T-helper 2 cell treated with Interferon-gamma antibody and Interleukin-4, amounts not matched to agents 5 μg/mL and 100 μg/mL, for 36 hours (primary cell): Measurements from ENCODE around the gene VPS37B.

Experiments used
- DNase-seq: peaks from one replicate; pipeline ENCODE4 v3.0.0; 2021; ENCODE audit warnings: low spot score
- H3K27ac Mint-ChIP-seq: one replicate; pipeline ENCODE4 v1.8.0; 2021; ENCODE audit warnings: mild to moderate bottlenecking, mixed read lengths
- H3K27me3 Mint-ChIP-seq: one replicate; pipeline ENCODE4 v1.8.0; 2021; ENCODE audit warnings: low read depth, mixed read lengths
- H3K36me3 Mint-ChIP-seq: one replicate; pipeline ENCODE4 v1.8.0; 2021; ENCODE audit warnings: low read depth, mixed read lengths
- H3K4me1 Mint-ChIP-seq: one replicate; pipeline ENCODE4 v1.8.0; 2021; ENCODE audit warnings: low read depth, mixed read lengths
- H3K4me3 Mint-ChIP-seq: one replicate; pipeline ENCODE4 v1.8.0; 2022; ENCODE audit warnings: mild to moderate bottlenecking, moderate library complexity, mixed read lengths
- H3K9me3 Mint-ChIP-seq: one replicate; pipeline ENCODE4 v1.8.0; 2021; ENCODE audit warnings: mixed read lengths

The VPS37B gene

DNA sequence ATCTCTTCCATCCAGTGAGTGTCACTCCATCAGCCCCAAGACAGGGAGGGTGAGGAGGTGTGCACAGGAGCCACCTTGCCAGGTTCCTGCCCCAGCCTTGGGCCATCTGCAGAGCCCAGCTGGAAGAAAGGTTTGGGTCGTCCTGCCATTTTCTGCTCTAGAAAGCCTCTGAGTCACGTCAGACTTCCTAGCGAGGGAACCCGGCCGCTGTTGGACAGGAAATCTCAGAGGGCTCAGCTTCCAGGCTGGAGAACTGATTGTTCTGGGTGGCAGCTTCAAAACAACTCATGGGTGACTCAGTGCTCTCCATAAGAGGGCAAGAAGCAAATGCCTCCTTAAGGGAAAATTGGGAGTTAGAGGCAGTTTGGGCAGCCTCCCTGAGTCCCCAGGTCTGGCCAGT, 44.1 kb downstream of the VPS37B start:
- Mint-ChIP-seq H3K4me3 (no peak overlapping the region), H3K36me3 (peaks cover 3% of the 10 kb centered on the region), H3K9me3 (no peaks in the 10 kb centered on the region), H3K27ac (no peak overlapping the region), H3K27me3 (no peaks in the 10 kb centered on the region), H3K4me1 (no peaks in the 10 kb centered on the region)
- no peak for DNase-seq

DNA sequence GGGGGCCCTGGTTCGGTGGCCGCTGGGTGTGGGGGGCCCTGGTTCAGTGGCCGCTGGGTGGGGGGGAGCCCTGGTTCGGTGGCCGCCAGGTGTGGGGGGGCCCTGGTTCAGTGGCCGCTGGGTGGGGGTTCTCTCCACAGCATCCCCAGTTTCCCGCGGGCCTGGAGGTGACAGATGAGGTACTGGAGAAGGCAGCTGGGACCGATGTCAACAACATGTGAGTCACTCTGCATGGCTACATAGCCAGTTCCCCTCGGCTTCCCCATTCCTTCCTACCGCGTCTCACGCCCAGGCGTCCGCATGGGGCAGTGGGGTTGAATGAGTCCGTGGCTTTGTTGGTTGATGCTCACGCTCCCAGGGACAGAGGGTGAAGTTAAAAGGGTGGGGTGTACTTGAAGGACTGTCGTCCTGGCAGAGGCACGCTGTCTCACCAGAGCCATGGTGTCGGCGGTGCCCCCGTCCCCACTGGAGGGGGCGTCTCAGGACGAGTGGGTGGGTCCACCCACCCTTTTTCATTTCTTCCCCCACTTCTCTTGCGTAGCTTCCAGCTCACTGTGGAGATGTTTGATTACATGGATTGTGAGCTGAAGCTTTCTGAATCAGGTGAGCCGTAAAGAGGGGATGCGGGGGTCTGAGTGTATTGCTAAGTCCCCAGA, 45.1 kb downstream of the VPS37B start:
- no peak overlapping the region for H3K4me3 Mint-ChIP-seq
- no peaks in the 10 kb centered on the region for H3K4me1 Mint-ChIP-seq
- no peaks in the 10 kb centered on the region for H3K27me3 Mint-ChIP-seq
- H3K27ac Mint-ChIP-seq = no peak overlapping the region
- no peaks in the 10 kb centered on the region for H3K9me3 Mint-ChIP-seq
- DNase-seq = no peak
- peaks cover 3% of the 10 kb centered on the region for H3K36me3 Mint-ChIP-seq

DNA sequence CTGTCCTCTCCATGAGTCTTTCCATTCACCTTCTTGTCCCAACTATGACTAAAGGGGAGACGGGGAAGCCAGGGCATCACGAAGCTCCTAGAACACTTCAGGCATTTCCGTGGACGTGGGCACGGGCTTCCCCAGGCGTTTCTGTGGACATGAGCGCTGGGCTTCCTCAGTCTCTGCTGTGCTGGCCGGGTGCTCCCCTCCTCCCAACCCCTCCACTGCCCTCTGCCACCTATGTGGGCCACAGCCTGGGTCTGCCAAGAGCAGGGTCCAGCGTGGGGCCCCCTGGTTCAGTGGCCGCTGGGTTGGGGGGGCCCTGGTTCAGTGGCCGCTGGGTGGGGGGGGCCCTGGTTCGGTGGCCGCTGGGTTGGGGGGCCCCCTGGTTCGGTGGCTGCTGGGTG, 45.9 kb downstream of the VPS37B start:
- H3K36me3 Mint-ChIP-seq = peaks cover 3% of the 10 kb centered on the region
- no peak overlapping the region for H3K27ac Mint-ChIP-seq
- H3K9me3 Mint-ChIP-seq = no peaks in the 10 kb centered on the region
- H3K4me3 Mint-ChIP-seq = no peak overlapping the region
- no peaks in the 10 kb centered on the region for H3K27me3 Mint-ChIP-seq
- no peaks in the 10 kb centered on the region for H3K4me1 Mint-ChIP-seq
- DNase-seq = no peak

DNA sequence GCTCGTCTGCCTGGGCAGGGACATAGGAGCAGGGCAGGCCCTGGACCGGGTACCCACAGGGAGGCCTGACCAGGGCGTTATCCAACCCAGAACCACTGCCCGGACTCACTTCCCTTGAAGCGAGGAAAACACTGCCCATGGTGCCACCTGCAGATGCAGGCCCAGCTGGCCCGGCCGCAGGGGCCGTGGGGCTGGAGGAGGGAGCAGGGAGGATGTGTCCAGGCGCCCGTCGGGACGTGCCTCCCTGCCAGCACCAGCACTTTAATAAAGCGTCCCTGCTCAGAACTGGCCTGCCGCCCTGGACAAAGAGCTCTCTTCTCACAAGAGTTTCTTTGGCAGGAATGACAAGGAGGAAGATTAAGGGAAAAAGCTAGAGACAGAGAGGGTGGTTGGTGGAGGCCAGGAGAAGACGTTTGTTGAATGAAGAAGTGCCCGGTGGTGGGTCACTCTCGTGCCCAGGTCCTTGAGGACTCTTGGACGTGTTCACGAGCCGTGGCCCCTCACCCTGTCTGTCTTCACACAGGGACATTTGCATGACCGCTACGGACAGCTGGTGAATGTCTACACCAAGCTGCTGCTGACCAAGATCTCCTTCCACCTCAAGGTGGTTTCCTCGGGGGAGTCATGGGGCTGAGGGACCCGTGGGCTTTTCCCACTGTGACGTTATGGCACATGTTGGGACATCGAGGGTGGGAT, 46.4 kb downstream of the VPS37B start:
- H3K27ac Mint-ChIP-seq = no peak overlapping the region
- H3K4me1 Mint-ChIP-seq = no peaks in the 10 kb centered on the region
- no peak for DNase-seq
- no peaks in the 10 kb centered on the region for H3K9me3 Mint-ChIP-seq
- peaks cover 3% of the 10 kb centered on the region for H3K36me3 Mint-ChIP-seq
- H3K4me3 Mint-ChIP-seq = no peak overlapping the region
- H3K27me3 Mint-ChIP-seq = no peaks in the 10 kb centered on the region

DNA sequence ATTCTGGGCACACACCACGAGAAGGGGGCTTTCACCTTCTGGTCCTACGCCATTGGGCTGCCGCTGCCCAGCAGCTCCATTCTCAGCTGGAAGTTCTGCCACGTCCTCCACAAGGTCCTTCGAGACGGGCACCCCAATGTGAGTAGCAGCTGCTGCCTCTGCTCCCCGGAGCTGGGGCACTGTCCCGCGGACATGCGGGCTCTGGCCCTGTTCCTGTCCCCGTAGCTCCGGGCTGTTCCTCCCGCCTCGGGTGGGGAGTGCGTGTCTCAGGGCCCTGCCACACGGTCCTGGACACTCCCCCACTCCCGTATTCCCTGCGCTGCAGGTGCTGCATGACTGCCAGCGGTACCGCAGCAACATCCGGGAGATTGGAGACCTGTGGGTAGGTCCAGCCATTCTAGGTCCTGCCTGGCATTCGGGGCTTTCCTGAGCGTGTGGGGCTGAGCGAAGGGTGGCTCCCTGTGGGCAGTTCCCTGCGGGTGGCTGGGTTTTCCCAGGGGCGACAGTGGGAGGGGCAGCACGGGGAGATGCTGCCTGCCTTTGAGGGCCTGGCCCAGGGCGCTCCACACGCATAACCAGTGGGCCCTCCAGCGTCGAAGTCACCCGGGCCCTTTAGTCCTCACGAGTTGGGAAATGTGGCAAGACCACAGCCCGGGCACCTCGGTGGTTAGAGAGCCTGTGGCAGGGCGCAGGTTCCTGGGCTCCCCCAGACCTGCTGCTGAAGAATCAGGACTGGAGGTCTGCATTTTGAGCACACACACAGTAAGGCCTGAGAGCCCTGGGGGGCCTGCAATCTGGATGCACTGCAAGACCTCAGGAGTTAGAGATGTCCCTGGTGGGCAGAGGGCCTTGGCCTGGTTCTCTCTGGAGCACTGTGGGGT, 47.2 kb downstream of the VPS37B start:
- Mint-ChIP-seq H3K9me3 (no peaks in the 10 kb centered on the region), H3K27me3 (no peaks in the 10 kb centered on the region), H3K36me3 (peaks cover 3% of the 10 kb centered on the region), H3K4me3 (no peak overlapping the region), H3K4me1 (no peaks in the 10 kb centered on the region), H3K27ac (no peak overlapping the region)
- DNase-seq = no peak

DNA sequence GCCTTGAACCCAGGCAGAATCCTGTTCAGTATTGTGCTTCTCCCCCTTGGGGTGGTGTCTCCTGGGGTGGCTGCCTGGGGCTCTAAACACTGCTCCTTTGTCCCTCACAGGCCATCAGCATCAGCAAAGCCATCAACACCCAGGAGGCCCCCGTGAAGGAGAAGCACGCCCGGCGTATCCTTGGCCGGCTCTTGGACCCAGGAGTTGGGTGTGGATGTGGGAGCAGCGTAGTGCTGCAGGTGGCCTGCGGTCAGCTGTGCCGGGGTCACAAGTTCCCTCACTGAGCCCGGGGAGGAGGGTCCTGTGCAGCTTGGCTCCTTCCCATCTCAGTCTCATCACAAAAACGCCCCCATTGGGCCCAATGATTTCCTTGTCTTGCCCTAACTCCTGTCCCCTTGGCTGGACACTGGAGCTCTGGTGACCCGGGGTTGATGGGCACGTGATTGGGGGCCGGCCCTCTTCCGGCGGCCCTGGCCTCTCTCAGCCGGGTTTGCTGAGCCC, 48.0 kb downstream of the VPS37B start:
- H3K27me3 Mint-ChIP-seq = no peaks in the 10 kb centered on the region
- no peaks in the 10 kb centered on the region for H3K9me3 Mint-ChIP-seq
- peaks cover 3% of the 10 kb centered on the region for H3K36me3 Mint-ChIP-seq
- no peak for DNase-seq
- H3K4me3 Mint-ChIP-seq = no peak overlapping the region
- no peak overlapping the region for H3K27ac Mint-ChIP-seq
- H3K4me1 Mint-ChIP-seq = no peaks in the 10 kb centered on the region

DNA sequence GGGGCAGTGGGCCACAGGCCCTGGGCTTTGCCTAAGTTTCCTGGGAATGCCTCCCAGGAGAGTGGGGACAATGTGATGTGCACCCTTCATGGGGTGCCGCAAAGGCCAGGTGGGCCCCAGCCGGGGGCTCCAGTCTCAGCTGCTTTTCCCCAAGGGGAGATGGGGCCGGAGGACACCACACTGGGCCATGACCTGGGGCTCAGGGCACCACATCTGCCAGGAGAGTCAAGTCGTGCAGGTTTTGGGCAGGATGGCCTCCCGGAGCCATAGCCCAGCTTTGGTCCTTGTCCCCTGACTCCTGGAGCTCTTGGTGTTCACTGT, 48.4 kb downstream of the VPS37B start:
- no peaks in the 10 kb centered on the region for H3K9me3 Mint-ChIP-seq
- no peaks in the 10 kb centered on the region for H3K27me3 Mint-ChIP-seq
- peaks cover 3% of the 10 kb centered on the region for H3K36me3 Mint-ChIP-seq
- no peak overlapping the region for H3K4me3 Mint-ChIP-seq
- no peak overlapping the region for H3K27ac Mint-ChIP-seq
- DNase-seq = no peak
- no peaks in the 10 kb centered on the region for H3K4me1 Mint-ChIP-seq

DNA sequence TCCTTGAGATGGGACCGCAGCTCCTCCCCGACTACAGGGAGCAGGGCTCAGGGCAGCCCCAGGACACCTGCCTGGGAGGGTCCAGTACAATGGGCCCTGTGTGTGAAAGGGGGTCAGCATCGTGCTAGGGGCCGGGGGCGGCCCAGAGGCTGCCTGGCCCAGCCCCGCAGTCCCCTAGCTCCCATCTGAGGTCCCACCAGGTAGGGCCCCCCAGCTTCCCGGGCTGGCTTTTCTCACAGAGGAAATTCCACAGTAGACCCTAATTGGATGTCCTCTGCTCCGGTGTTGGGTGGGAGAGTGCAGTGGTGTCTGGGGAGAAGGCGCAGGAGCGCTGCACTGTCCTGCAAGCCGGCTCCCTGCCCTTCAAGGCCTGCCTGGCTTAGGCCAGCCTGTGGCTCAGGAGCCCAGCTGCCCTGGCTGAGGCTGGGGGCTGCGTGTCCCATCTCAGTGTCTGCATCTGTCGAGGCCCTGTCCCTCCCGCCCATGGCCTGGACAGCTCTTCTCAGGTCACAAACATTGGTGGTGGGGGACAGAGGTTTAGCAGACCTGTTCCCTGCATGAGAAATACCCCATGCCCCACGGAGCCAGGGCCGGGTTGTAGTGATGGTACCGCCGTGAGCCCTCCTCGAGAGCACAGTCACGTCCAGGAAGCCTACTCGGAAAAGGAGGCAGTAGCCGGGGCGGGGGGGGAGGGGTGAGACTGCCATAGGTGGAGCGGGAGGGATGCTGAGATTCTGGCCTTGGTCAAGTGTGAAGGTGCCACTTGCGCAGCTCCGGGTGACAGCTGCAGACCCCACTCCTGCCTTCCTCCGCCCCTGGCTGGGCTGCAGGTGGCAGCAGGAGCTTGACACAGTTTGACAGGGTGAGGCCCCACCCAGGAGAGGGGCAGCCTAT, 49.1 kb downstream of the VPS37B start:
- peaks cover 3% of the 10 kb centered on the region for H3K36me3 Mint-ChIP-seq
- no peak overlapping the region for H3K4me3 Mint-ChIP-seq
- no peaks in the 10 kb centered on the region for H3K27me3 Mint-ChIP-seq
- no peaks in the 10 kb centered on the region for H3K9me3 Mint-ChIP-seq
- H3K27ac Mint-ChIP-seq = no peak overlapping the region
- no peaks in the 10 kb centered on the region for H3K4me1 Mint-ChIP-seq
- no peak for DNase-seq

DNA sequence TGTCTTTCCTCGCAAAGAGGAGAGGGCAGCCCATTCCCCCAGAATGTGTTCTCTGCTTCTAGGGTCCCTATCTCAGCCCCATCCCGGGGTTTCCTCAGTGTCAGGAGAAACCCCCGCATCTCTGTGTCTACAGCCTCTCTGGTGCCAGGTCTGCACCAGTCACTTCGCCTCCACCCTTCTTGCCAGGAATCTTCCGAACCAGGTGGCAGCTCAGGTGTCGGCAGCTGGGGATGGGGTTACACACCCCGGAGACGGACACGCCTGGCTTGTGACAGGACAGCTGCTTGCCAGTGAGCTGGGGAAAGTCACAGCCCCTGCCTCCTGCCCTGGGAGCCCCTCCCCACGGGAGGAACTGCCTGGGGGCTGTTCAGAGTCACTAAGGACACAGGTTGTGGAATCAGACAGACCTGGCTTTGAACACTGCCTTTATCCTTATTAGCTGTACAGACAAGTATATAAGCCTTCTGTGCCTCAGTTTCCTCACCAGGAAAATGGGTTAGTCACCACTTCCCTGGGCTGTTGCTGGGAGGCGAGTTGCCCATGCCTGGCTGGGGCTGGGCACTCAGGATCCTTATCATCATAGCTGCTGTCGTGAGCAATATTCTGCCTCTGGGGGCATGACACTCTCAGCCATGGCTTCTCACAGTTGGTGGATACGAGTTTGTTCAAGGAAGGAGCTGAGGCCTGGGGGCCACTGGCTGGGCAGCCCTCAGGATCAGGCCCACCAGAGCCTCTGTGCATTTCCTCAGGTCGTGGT, 49.9 kb downstream of the VPS37B start:
- Mint-ChIP-seq H3K36me3 (peaks cover 3% of the 10 kb centered on the region), H3K4me1 (no peaks in the 10 kb centered on the region), H3K4me3 (no peak overlapping the region), H3K27ac (no peak overlapping the region), H3K27me3 (no peaks in the 10 kb centered on the region), H3K9me3 (no peaks in the 10 kb centered on the region)
- DNase-seq = no peak

DNA sequence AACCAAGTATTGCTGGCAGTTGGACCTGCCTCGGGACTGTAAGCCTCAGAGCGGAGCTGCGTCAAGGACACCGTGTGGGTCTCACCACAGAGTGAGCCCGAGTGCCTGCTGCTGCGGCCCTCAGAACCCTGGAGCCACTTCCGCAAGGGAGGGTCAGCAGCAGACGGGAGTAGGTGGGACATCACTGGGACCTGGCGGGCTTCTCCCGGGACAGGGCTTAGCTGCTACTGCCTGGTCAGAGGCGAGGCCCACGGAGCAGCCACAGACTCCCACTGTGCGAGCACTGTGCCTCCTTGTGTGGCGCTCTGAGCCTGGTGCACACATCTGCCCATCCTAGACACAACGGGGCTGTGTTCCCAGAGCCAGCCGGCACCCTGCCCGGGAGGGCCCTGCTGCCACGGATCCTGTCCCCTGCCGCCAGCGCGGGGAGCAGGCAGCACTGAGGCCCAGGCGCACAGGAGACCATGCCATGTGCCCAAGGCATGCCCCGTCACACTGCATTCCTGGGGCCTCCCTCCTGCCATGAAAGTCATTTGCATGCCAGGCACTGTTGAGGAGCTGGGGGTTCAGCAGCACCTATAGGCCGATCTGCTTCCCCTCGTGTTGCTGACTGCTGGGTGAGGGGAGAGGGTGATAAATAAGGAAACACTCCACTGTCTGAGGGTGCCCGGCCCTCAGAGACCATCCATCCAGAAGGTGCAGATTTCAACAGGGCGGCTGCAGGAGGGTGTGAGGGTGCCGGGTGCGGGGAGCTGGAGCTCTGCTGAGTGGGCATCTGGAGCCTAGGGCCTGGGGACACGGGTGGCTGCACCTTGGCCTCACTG, 50.7 kb downstream of the VPS37B start:
- Mint-ChIP-seq H3K27ac (no peak overlapping the region), H3K27me3 (no peaks in the 10 kb centered on the region), H3K4me1 (no peaks in the 10 kb centered on the region), H3K4me3 (no peak overlapping the region), H3K9me3 (no peaks in the 10 kb centered on the region), H3K36me3 (peaks cover 3% of the 10 kb centered on the region)
- no peak for DNase-seq

DNA sequence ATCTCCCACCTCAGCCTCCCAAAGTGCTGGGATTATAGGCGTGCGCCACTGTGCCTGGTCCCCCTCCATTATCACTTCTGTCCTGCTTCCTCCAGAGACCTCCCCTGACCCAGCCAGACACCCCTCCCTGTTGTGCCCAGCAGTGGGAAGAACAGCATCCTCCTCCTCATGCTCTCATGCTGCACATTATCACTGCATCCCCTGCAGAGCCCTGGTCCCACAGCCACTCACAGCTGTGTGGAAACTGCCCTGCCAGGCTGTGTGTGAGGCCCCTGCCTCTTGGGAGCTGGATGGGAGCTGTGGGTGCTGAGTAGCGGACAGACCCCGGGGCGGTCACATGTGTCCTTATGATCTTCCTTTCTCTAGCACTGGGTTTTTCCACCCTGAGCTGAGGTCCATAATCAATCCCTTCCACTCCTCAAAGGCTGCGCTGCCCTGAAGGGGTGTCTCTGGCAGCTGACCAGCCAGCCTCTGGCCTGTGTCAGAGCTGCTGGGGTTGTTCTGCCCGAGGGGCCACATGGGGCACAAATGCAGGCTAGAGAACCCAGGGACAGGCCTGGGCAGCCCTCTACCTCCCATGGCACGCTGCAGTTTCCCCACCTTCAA, 51.5 kb downstream of the VPS37B start:
- no peaks in the 10 kb centered on the region for H3K9me3 Mint-ChIP-seq
- H3K36me3 Mint-ChIP-seq = peaks cover under 1% of the 10 kb centered on the region
- no peak overlapping the region for H3K4me3 Mint-ChIP-seq
- no peak overlapping the region for H3K27ac Mint-ChIP-seq
- no peak for DNase-seq
- H3K4me1 Mint-ChIP-seq = no peaks in the 10 kb centered on the region
- H3K27me3 Mint-ChIP-seq = no peaks in the 10 kb centered on the region

DNA sequence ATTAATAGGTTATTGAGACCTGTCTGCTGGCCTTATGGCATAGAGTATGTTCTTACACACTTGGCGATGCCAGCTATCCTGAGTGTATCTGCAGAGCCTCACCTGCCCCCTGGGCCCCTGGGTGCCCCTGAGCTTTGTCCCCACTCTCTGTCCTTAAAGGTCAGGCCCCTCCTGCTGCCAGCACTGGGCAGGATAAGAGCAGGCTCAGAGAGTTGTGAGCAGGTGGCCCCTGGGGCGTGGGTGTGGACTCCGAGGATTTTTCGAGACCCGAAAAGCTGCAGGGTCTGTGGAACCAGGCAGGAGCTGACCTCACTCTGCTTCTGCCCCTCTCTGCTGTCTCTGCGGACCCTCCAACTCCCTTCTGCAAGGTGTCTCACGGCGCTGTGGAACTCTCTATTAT, 52.5 kb downstream of the VPS37B start:
- no peak overlapping the region for H3K27ac Mint-ChIP-seq
- no peaks in the 10 kb centered on the region for H3K9me3 Mint-ChIP-seq
- H3K27me3 Mint-ChIP-seq = no peaks in the 10 kb centered on the region
- no peak for DNase-seq
- peaks cover 1% of the 10 kb centered on the region for H3K36me3 Mint-ChIP-seq
- no peak overlapping the region for H3K4me3 Mint-ChIP-seq
- no peaks in the 10 kb centered on the region for H3K4me1 Mint-ChIP-seq
